Body of pancreas (tissue), 4 donors: ENCODE measurements around the gene HOXA6.

Experiments
- POLR2A ChIP-seq, 3 donors: fragments of 450-650 bp; IDR thresholded peaks; one replicate each; pipeline ENCODE4 v1.6.1; 2016; ENCODE audit warnings: antibody characterized with exemption in 3 of 3, mild to moderate bottlenecking in 2 of 3
- TF ChIP-seq, protein P1 (sequence below), 7 experiments: fragments of 450-650 bp in 4 of 7; fragments of 200-600 bp in 3 of 7; sonication (generic) in 3 of 7; IDR thresholded peaks; one replicate each; pipeline ENCODE4 v1.5.1; 2016 to 2019; ENCODE audit warnings: antibody characterized with exemption in 7 of 7

DNA sequence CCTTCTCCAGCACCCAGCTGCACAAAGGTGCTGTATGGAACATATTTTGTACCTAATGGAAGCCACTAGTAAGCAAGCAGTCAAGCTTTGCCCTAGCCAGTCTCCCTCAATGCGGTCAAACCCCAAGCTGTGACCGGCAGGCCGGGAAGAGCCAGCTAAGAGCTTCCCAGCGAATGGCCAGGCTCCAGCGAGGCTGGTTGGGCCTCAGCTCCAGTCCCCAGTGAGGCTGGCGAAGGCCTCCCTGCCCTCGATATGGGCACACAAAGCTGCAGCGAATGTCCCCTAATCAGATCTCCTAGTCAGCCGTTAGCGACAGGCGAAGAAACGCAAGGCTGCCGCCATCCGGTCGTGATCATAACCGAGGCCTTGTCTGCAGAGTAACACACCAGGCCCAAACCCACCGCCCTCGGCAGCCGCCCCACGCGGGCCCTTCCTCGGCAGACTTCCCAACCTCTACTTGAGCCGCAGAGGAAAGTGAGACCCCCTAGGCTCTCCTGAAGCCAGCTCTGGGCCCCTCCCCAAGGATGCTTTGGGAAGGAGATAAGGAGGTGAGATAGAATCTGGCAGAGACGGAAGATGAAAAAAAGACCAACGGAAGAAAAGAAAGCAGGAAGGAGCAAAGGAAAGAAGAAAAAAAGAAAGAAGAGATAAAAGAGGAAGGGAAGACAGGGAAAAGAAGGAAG is 20.8 kb upstream of the HOXA6 start:
- TF ChIP-seq, protein P1, sequence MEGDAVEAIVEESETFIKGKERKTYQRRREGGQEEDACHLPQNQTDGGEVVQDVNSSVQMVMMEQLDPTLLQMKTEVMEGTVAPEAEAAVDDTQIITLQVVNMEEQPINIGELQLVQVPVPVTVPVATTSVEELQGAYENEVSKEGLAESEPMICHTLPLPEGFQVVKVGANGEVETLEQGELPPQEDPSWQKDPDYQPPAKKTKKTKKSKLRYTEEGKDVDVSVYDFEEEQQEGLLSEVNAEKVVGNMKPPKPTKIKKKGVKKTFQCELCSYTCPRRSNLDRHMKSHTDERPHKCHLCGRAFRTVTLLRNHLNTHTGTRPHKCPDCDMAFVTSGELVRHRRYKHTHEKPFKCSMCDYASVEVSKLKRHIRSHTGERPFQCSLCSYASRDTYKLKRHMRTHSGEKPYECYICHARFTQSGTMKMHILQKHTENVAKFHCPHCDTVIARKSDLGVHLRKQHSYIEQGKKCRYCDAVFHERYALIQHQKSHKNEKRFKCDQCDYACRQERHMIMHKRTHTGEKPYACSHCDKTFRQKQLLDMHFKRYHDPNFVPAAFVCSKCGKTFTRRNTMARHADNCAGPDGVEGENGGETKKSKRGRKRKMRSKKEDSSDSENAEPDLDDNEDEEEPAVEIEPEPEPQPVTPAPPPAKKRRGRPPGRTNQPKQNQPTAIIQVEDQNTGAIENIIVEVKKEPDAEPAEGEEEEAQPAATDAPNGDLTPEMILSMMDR (IDR thresholded peaks at IDR 0.05), result no peak
- TF ChIP-seq POLR2A (IDR thresholded peaks at IDR 0.05), result no peak
